Hepatocyte (in vitro differentiated cells): Measurements from ENCODE around the gene STAB2. TPM values are rescaled to one million over a fixed set of nuclear protein-coding genes. Genes with fewer than 3 reads are reported as not detected.

Source experiments
- DNase-seq: peaks from one replicate; pipeline ENCODE4 v3.0.0-alpha.2; 2016; ENCODE audit warnings: low spot score
- H2AFZ ChIP-seq: fragments of 200-600 bp; sonication (generic); 2 replicates; pipeline ENCODE4 v1.6.0; 2016; ENCODE audit warnings: antibody characterized with exemption, mild to moderate bottlenecking
- H3K27ac ChIP-seq: fragments of 200-600 bp; sonication (generic); 2 replicates; pipeline ENCODE4 v1.5.1; 2016; ENCODE audit warnings: mild to moderate bottlenecking
- H3K27me3 ChIP-seq: fragments of 200-600 bp; sonication (generic); 2 replicates; pipeline ENCODE4 v1.6.1; 2016
- H3K36me3 ChIP-seq: fragments of 200-600 bp; sonication (generic); replicated peaks from 2 replicates; pipeline ENCODE4 v1.5.1; 2016; ENCODE audit warnings: low read depth; ENCODE audit not compliant: insufficient read depth
- H3K4me1 ChIP-seq: fragments of 200-600 bp; sonication (generic); 2 replicates; pipeline ENCODE4 v1.5.1; 2016; ENCODE audit warnings: mild to moderate bottlenecking, moderate library complexity; ENCODE audit not compliant: insufficient read depth
- H3K4me2 ChIP-seq: fragments of 200-600 bp; sonication (generic); 2 replicates; pipeline ENCODE4 v1.6.0; 2016
- H3K4me3 ChIP-seq: fragments of 200-600 bp; sonication (generic); 2 replicates; pipeline ENCODE4 v1.5.1; 2016; ENCODE audit warnings: mild to moderate bottlenecking
- H3K79me2 ChIP-seq: fragments of 200-600 bp; sonication (generic); 2 replicates; pipeline ENCODE4 v1.6.0; 2017; ENCODE audit warnings: mild to moderate bottlenecking
- H3K9me2 ChIP-seq: fragments of 200-600 bp; sonication (generic); replicated peaks from 2 replicates; pipeline ENCODE4 v1.6.0; 2017; ENCODE audit warnings: mild to moderate bottlenecking; ENCODE audit not compliant: insufficient read depth
- H3K9me3 ChIP-seq: fragments of 200-600 bp; sonication (generic); 2 replicates; pipeline ENCODE4 v1.5.1; 2016; ENCODE audit warnings: low read depth, mild to moderate bottlenecking
- H4K20me1 ChIP-seq: fragments of 200-600 bp; sonication (generic); 2 replicates; pipeline ENCODE4 v1.6.0; 2016; ENCODE audit warnings: mild to moderate bottlenecking; ENCODE audit not compliant: insufficient read depth, poor library complexity, severe bottlenecking
- CTCF ChIP-seq: fragments of 200-600 bp; sonication (generic); IDR thresholded peaks from 2 replicates; pipeline ENCODE4 v1.5.1; 2016; ENCODE audit warnings: antibody characterized with exemption, mild to moderate bottlenecking; ENCODE audit not compliant: poor library complexity
- EZH2 ChIP-seq: fragments of 200-600 bp; sonication (generic); IDR thresholded peaks from 2 replicates; pipeline ENCODE4 v1.6.1; 2016; ENCODE audit warnings: antibody characterized with exemption, mild to moderate bottlenecking, borderline replicate concordance
- EZH2phosphoT487 ChIP-seq: fragments of 200-600 bp; sonication (generic); IDR thresholded peaks from one replicate; pipeline ENCODE4 v1.6.1; 2018; ENCODE audit warnings: antibody characterized with exemption, mild to moderate bottlenecking, low read depth, moderate library complexity; ENCODE audit not compliant: unreplicated experiment, severe bottlenecking
- WGBS: methylation state at CpG from one replicate; pipeline ENCODE4 v1.1.6; 2016; ENCODE audit warnings: low lambda C conversion rate; ENCODE audit errors: missing lambda C conversion rate; 5-methylcytosine and 5-hydroxymethylcytosine counted together
- polyA plus RNA-seq: library from polyadenylated mRNA; unstranded; fragments of >200 nt; fragmentation: Nextera tagmentation; extraction: Ambion mirVana; gene quantifications from 2 replicates; pipeline ENCODE4 v1.2.1, GENCODE V29; 2016
- total RNA-seq: library from RNA; depleted of rRNA; stranded (reverse); fragments of >200 nt; gene quantifications from 2 replicates; pipeline ENCODE4 v1.2.3, GENCODE V29; 2014

STAB2 gene
- total and polyA plus RNA-seq, 2 experiments from 2014 or later: not detected

- H4K20me1 ChIP-seq: no peaks in the 10 kb centered on the region
- TF ChIP-seq EZH2phosphoT487 (no peak), CTCF (no peak), EZH2 (no peak)
- no peaks in the 10 kb centered on the region for H3K79me2 ChIP-seq
- H3K9me3 ChIP-seq: no peaks in the 10 kb centered on the region
- no peaks in the 10 kb centered on the region for H3K27me3 ChIP-seq
- H3K4me3 ChIP-seq: no peak overlapping the region
- no peak for DNase-seq
- peaks cover 11% of the 10 kb centered on the region for H3K4me1 ChIP-seq
- no peak overlapping the region for H2AFZ ChIP-seq
- H3K36me3 ChIP-seq: no peaks in the 10 kb centered on the region
- 96% methylated on average over 4 of the region's 4 CpGs for WGBS
- no peaks in the 10 kb centered on the region for H3K9me2 ChIP-seq
- H3K4me2 ChIP-seq: no peak overlapping the region
- no peak overlapping the region for H3K27ac ChIP-seq
Observed at GRCh38 chr12:103806803-103807202, 219.7 kb downstream of the STAB2 start.

DNA sequence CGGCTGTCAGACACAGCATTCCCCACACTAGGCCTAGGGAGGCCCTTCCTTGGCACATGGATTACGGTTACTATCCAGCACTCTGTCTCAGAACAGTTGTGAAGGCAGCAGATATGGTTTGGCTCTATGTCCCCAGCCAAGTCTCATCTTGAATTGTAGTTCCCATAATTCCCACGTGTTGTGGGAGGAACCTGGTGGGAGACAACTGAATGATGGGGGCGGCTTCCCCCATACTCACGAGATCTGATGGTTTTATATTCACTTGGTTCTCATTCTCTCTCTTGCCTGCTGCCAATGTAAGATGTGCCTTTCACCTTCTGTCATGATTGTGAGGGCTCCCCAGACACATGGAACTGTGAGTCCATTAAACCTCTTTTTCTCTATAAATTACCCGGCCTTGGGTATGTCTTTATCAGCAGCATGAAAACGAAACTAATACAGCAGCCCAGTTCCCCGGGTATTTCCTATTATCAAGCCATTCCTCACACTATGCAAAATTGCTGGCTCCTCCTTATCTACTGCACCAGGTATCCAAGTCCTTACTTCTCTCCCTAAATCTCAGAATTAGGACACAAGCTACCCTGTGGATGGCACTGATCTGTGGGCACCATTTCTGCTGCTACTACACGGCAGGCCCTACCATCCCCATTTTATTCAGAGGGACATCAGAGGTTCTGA is 220.6 kb downstream of the STAB2 start:
- Histone ChIP-seq H3K27ac (no peak overlapping the region), H3K4me2 (no peak overlapping the region), H2AFZ (no peak overlapping the region), H3K4me3 (no peak overlapping the region), H3K9me3 (no peaks in the 10 kb centered on the region), H3K36me3 (no peaks in the 10 kb centered on the region), H4K20me1 (no peaks in the 10 kb centered on the region), H3K79me2 (no peaks in the 10 kb centered on the region), H3K4me1 (peaks cover 11% of the 10 kb centered on the region), H3K27me3 (no peaks in the 10 kb centered on the region), H3K9me2 (no peaks in the 10 kb centered on the region)
- TF ChIP-seq EZH2phosphoT487 (no peak), EZH2 (no peak), CTCF (no peak)
- WGBS: 94% methylated on average over 9 of the region's 9 CpGs
- no peak for DNase-seq

DNA sequence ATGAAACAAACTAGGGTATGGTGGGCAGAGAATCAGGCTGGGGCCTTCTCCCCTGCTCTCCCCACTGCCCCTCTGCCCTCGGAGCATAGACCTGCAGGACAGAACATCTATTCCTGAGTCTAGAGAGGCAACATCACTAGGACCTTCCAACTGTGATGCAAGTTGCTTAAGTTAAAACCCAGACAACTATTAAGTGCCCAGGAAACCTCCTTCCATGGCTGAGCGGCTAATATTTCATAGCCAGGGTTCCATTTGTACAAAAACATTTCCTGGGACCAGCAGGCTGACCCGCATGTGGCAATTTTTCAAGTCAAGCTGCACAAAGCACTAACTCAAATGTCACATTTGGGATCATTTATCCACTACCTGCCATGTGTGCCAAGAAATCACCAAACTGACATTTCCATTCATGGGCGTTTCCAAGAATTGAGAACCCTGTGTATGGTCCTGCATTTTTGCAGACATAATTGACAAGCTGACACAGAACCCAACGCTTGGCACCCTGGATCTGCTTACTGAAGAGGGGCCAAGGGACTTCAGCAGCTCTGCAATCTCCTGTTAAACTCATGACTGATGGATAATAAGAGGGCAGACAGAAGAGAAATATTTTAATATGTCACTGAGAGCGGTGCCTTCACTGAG is 221.3 kb downstream of the STAB2 start:
- no peak for TF ChIP-seq CTCF
- Histone ChIP-seq H3K27ac (no peak overlapping the region), H4K20me1 (no peaks in the 10 kb centered on the region), H3K4me2 (no peak overlapping the region), H3K27me3 (no peaks in the 10 kb centered on the region), H3K4me1 (peaks cover 11% of the 10 kb centered on the region), H3K36me3 (no peaks in the 10 kb centered on the region), H3K9me3 (no peaks in the 10 kb centered on the region), H3K79me2 (no peaks in the 10 kb centered on the region), H3K9me2 (no peaks in the 10 kb centered on the region), H2AFZ (no peak overlapping the region), H3K4me3 (no peak overlapping the region)
- 95% methylated on average over 6 of the region's 6 CpGs for WGBS
- DNase-seq: no peak
